IPS-18c (cell line): Measurements from ENCODE around the gene SNX17.
"Not testable (repeated sequence)": the region's sequence is repeated elsewhere in the genome, so short reads cannot be mapped to it uniquely, and the experiment has no call there.

ENCODE experiments used
- H3K4me3 ChIP-seq: 2 replicates; pipeline ENCODE4 v1.7.0; 2013; ENCODE audit warnings: low read depth, mild to moderate bottlenecking, low read length, moderate library complexity; ENCODE audit not compliant: insufficient read depth
- H3K9me3 ChIP-seq: one replicate; pipeline ENCODE4 v1.6.1; 2013; ENCODE audit warnings: mild to moderate bottlenecking, low read length, moderate library complexity; ENCODE audit not compliant: control insufficient read depth, insufficient read depth

SNX17 gene

GRCh38 chr2:27421660-27422250 is 51.3 kb downstream of the SNX17 start:
- H3K9me3 ChIP-seq = no peaks in the 10 kb centered on the region
- no peak overlapping the region for H3K4me3 ChIP-seq

GRCh38 chr2:27422958-27423357 is 52.5 kb downstream of the SNX17 start:
- no peaks in the 10 kb centered on the region for H3K9me3 ChIP-seq
- no peak overlapping the region for H3K4me3 ChIP-seq

GRCh38 chr2:27425039-27425438 is 54.6 kb downstream of the SNX17 start:
- H3K4me3 ChIP-seq, H3K9me3 ChIP-seq: not testable (repeated sequence)
